IMR-90 (cell line): Measurements from ENCODE around the gene AKAP12. TPM values are rescaled to one million over a fixed set of nuclear protein-coding genes. Genes with fewer than 3 reads are reported as not detected.
A peak's percentile ranks its signal among the peaks of the same experiment; 100 is the strongest.

Experiments
- ATAC-seq: fragments of 200-7000 bp; cut with Tn5 transposase; 2 replicates; pipeline ENCODE4 v1.9.1; 2020; ENCODE audit warnings: low read depth, mild to moderate bottlenecking, moderate library complexity
- BruUV-seq: library from RNA; stranded (reverse); fragments of 400-500 nt; replicated peaks from 2 replicates; lab custom pipeline; 2021; lab: Mats Ljungman, UMichigan
- CTCF ChIA-PET: fragments of 300-600 bp; formaldehyde crosslinking; extraction: SDS; loops from one replicate; lab custom pipeline; 2021; ENCODE audit warnings: antibody characterized with exemption; lab: Yijun Ruan, JAX
- POLR2A ChIA-PET: fragments of 300-600 bp; sonication (Branson Sonifier 250); formaldehyde crosslinking; loops from one replicate; lab custom pipeline; 2022; ENCODE audit warnings: antibody characterized with exemption; ENCODE audit not compliant: unreplicated experiment; lab: Charles Lee
- DNase-seq: peaks from one replicate; pipeline ENCODE4 v3.0.0; 2013
- H2AFZ ChIP-seq: replicated peaks from 2 replicates; pipeline ENCODE3; 2013; ENCODE audit warnings: low read length, mild to moderate bottlenecking; ENCODE audit not compliant: poor library complexity
- H2AK5ac ChIP-seq: 2 replicates; pipeline ENCODE4 v1.6.1; 2013; ENCODE audit warnings: low read depth, low read length, inconsistent platforms
- H2AK9ac ChIP-seq: replicated peaks from 2 replicates; pipeline ENCODE3; 2013; ENCODE audit warnings: mild to moderate bottlenecking, low read depth, low read length, moderate library complexity; ENCODE audit not compliant: poor library complexity
- H2BK120ac ChIP-seq: 2 replicates; pipeline ENCODE4 v1.6.1; 2013; ENCODE audit warnings: low read depth, low read length, inconsistent platforms
- H2BK15ac ChIP-seq: 3 replicates; pipeline ENCODE4 v1.6.1; 2013; ENCODE audit warnings: low read depth, low read length, inconsistent platforms
- H2BK20ac ChIP-seq: 2 replicates; pipeline ENCODE4 v1.6.1; 2013; ENCODE audit warnings: low read depth, mild to moderate bottlenecking, inconsistent platforms, low read length, moderate library complexity
- H2BK5ac ChIP-seq: 2 replicates; pipeline ENCODE4 v1.6.1; 2013; ENCODE audit warnings: mild to moderate bottlenecking, low read depth, low read length, inconsistent platforms; ENCODE audit not compliant: poor library complexity, severe bottlenecking
- H3K14ac ChIP-seq: replicated peaks from 2 replicates; pipeline ENCODE4 v1.6.1; 2013; ENCODE audit warnings: low read depth, low read length, inconsistent platforms
- H3K18ac ChIP-seq: 2 replicates; pipeline ENCODE4 v1.6.1; 2013; ENCODE audit warnings: low read depth, low read length, control low read depth
- H3K23ac ChIP-seq: 2 replicates; pipeline ENCODE4 v1.6.1; 2013; ENCODE audit warnings: low read depth, low read length, inconsistent platforms
- H3K27ac ChIP-seq: 2 replicates; pipeline ENCODE4 v1.5.1; 2013; ENCODE audit warnings: mild to moderate bottlenecking, control low read depth, low read length; ENCODE audit not compliant: insufficient read depth
- H3K27me3 ChIP-seq: 2 replicates; pipeline ENCODE4 v1.6.1; 2013; ENCODE audit warnings: low read length; ENCODE audit not compliant: control insufficient read depth, insufficient read depth
- H3K36me3 ChIP-seq: 2 replicates; pipeline ENCODE4 v1.6.1; 2013; ENCODE audit warnings: low read length, mixed read lengths; ENCODE audit not compliant: control insufficient read depth, insufficient read depth
- H3K4ac ChIP-seq: 2 replicates; pipeline ENCODE4 v1.6.1; 2013; ENCODE audit warnings: low read depth, low read length, inconsistent platforms
- H3K4me1 ChIP-seq: 2 replicates; pipeline ENCODE4 v1.6.1; 2013; ENCODE audit warnings: low read length, mixed read lengths; ENCODE audit not compliant: control insufficient read depth, insufficient read depth
- H3K4me2 ChIP-seq: 2 replicates; pipeline ENCODE4 v1.6.1; 2013; ENCODE audit warnings: low read depth, mild to moderate bottlenecking, control low read depth, low read length, moderate library complexity
- H3K4me3 ChIP-seq: 2 replicates; pipeline ENCODE4 v1.5.1; 2013; ENCODE audit warnings: low read depth, mild to moderate bottlenecking, control low read depth, low read length, moderate library complexity; ENCODE audit not compliant: insufficient read depth
- H3K56ac ChIP-seq: 2 replicates; pipeline ENCODE4 v1.6.1; 2013; ENCODE audit warnings: low read length, inconsistent platforms; ENCODE audit not compliant: insufficient read depth; ENCODE audit errors: extremely low read depth
- H3K79me1 ChIP-seq, 2 experiments: 2 replicates each; pipeline ENCODE4 v1.6.1; 2013; ENCODE audit warnings: low read length in 2 of 2, inconsistent platforms in 1 of 2, low read depth in 1 of 2
- H3K9ac ChIP-seq: 2 replicates; pipeline ENCODE4 v1.6.1; 2013; ENCODE audit warnings: low read depth, low read length, control low read depth
- H3K9me1 ChIP-seq: 2 replicates; pipeline ENCODE4 v1.6.1; 2013; ENCODE audit warnings: low read length, inconsistent platforms; ENCODE audit not compliant: insufficient read depth
- H3K9me3 ChIP-seq: 2 replicates; pipeline ENCODE4 v1.6.1; 2013; ENCODE audit warnings: low read length; ENCODE audit not compliant: control insufficient read depth, insufficient read depth
- H4K20me1 ChIP-seq: 2 replicates; pipeline ENCODE4 v1.6.1; 2013; ENCODE audit warnings: low read length, inconsistent platforms; ENCODE audit not compliant: insufficient read depth
- H4K5ac ChIP-seq: 2 replicates; pipeline ENCODE4 v1.6.1; 2013; ENCODE audit warnings: mild to moderate bottlenecking, low read depth, low read length, control low read depth
- H4K8ac ChIP-seq, 2 experiments: 2 replicates each; pipeline ENCODE4 v1.6.1; 2013; ENCODE audit warnings: low read depth in 2 of 2, low read length in 2 of 2, control low read depth in 1 of 2, inconsistent platforms in 1 of 2
- H4K91ac ChIP-seq: 2 replicates; pipeline ENCODE4 v1.6.1; 2013; ENCODE audit warnings: low read depth, low read length, inconsistent platforms; ENCODE audit not compliant: insufficient read depth
- CEBPB ChIP-seq: IDR thresholded peaks from 2 replicates; pipeline ENCODE4 v1.6.1; 2012; ENCODE audit warnings: low read depth, low read length, improper control_type of control experiment
- WGBS, 2 experiments: methylation state at CpG; one replicate each; pipeline versions ENCODE4 v1.1.5 to v1.1.7; 2013; ENCODE audit warnings: missing lambda C conversion rate in 2 of 2; ENCODE audit not compliant: insufficient read length in 1 of 2; ENCODE audit errors: extremely low coverage in 2 of 2; 5-methylcytosine and 5-hydroxymethylcytosine counted together
- dilution Hi-C: fragments of 300-500 bp; cut with HindIII; formaldehyde crosslinking; loops from one replicate; pipeline ENCODE4 v1.14.3; 2018; ENCODE audit warnings: low sequenced_read_pairs; ENCODE audit not compliant: unreplicated experiment
- in situ Hi-C: fragments of 300-500 bp; cut with MboI; formaldehyde crosslinking; loops from 3 replicates; pipeline ENCODE4 v1.14.3; 2019; ENCODE audit warnings: low sequenced_read_pairs, inconsistent platforms, mixed read lengths
- intact Hi-C: fragments of 100-400 bp; cut with micrococcal nuclease; formaldehyde crosslinking; loops from 2 replicates; pipeline ENCODE4 v1.10.0; 2022
- polyA plus RNA-seq, 3 experiments: library from polyadenylated mRNA; depleted of rRNA; stranded (reverse); fragments of >200 nt; gene quantifications; 2 replicates each; pipeline ENCODE4 v1.2.3, GENCODE V29; 2012; ENCODE audit warnings: low replicate concordance in 1 of 3
- total RNA-seq: library from RNA; depleted of rRNA; stranded (reverse); fragments of >200 nt; gene quantifications from 2 replicates; pipeline ENCODE4 v1.2.3, GENCODE V29; 2012
- TF ChIP-seq, protein P1 (sequence below): fragments of 150-350 bp; IDR thresholded peaks from 2 replicates; pipeline ENCODE4 v1.6.1; 2016; ENCODE audit warnings: low read depth, mild to moderate bottlenecking, low read length, moderate library complexity, borderline replicate concordance

AKAP12 gene
- total and polyA plus RNA-seq, 2 of the 4 experiments (the other 2 are of a cell fraction), result 56.0 to 118 TPM

- DNase-seq, result peak; percentile 50
- 100% methylated on average over 1 of the region's 4 CpGs; no CpG with 5 or more reads in 1 of the 2 experiments for WGBS, 2 experiments
Observed at GRCh38 chr6:151269321-151269995, 29.7 kb downstream of the AKAP12 start.

More at GRCh38 chr6:151269321-151269995, 29.7 kb downstream of the AKAP12 start:
- ChIA-PET POLR2A (no interaction called here), CTCF (no interaction called here)
- Histone ChIP-seq H3K9ac (no peak overlapping the region), H2AK5ac (no peak overlapping the region), H3K18ac (peak overlapping the region; percentile 19; the same call in 1 of the 2 replicates), H3K4me1 (no peaks in the 10 kb centered on the region), H3K9me3 (no peaks in the 10 kb centered on the region), H2BK5ac (no peak overlapping the region), H3K56ac (no peak overlapping the region), H3K79me1 (no peaks in the 10 kb centered on the region; a peak in 1 of 4 replicates), H3K4me3 (no peak overlapping the region), H3K4me2 (no peak overlapping the region), H2AFZ (no peak overlapping the region), H3K23ac (no peak overlapping the region), H2BK15ac (no peak overlapping the region), H3K9me1 (no peaks in the 10 kb centered on the region), H2AK9ac (no peak overlapping the region), H3K4ac (no peak overlapping the region), H4K8ac (no peak overlapping the region), H4K5ac (no peak overlapping the region), H3K36me3 (peaks cover 1% of the 10 kb centered on the region; the same call in 1 of the 2 replicates), H3K27ac (no peak overlapping the region), H2BK120ac (no peak overlapping the region), H3K14ac (no peak overlapping the region), H3K27me3 (no peaks in the 10 kb centered on the region), H4K91ac (no peak overlapping the region), H2BK20ac (no peak overlapping the region), H4K20me1 (no peaks in the 10 kb centered on the region)
- dilution Hi-C loops, result no loop called here
- 0 out of 2 replicates have a peak, but pooled peaks have one; percentile 11 for TF ChIP-seq CEBPB
- TF ChIP-seq, protein P1, sequence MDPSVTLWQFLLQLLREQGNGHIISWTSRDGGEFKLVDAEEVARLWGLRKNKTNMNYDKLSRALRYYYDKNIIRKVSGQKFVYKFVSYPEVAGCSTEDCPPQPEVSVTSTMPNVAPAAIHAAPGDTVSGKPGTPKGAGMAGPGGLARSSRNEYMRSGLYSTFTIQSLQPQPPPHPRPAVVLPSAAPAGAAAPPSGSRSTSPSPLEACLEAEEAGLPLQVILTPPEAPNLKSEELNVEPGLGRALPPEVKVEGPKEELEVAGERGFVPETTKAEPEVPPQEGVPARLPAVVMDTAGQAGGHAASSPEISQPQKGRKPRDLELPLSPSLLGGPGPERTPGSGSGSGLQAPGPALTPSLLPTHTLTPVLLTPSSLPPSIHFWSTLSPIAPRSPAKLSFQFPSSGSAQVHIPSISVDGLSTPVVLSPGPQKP, result no peak
- no peak for ATAC-seq
- no TSS peak for BruUV-seq
- in situ Hi-C loops, result no loop called here
- intact Hi-C loops, result no loop called here
